Activated CD4-positive, alpha-beta T cell treated with anti-CD3 and anti-CD28 coated beads, Interleukin-2, Interleukin-6, amounts not matched to agents 100 ng/mL and 50 ng/mL, durations not matched to agents 16 hours and 8 hours (primary cell): ENCODE measurements around the gene GABBR2.

Experiments
- DNase-seq: peaks from one replicate; pipeline ENCODE4 v3.0.0-alpha.2; 2020

Gene GABBR2

DNA sequence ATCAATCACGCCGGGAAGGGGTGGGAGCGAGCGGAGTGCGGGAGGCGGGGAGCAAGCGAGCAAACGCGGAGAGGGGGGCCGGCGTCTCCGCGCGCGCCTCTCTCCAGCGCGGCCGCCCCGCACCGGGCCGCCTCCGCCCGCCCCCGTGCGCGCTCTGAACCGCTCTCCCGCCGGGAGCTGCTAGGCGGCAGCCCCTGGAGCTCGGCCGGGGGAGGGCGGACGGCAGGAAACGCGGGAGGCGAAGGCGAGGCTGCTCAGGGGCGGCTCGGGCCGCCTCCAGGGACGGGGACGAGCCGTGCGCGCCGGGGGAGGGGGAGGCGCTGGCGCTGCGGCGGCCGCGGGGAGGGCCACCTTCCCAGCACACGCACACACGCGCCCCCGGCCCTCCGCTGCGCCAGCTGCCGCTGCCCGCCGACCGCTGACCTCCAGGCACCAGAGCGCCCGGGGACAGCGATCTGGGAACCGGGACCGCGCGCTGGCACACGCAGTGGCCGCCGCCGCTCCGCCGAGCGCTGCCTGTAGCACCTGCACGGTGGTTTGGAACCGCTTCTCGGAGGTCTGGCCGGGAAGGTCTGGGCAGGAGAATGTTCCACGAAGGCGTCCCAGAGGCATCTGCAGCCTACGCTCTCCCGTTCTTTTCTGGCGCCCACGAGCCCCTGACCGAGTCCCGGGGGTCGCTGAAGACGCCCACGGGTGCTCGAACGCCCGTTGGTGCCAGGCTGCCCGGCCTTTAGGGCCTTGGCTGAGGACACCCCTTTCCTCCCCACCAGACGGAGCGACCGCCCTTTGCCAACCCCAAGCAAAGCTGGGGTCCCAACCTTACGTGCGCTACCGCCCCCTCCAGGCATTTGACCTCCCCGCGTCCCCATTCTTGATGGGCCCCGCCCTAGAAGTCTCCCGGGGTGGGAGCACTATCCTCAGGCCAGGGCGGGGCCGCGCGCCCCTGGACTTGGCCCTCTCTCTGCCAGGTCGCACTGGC is at the start of gene GABBR2:
TSS of gene GABBR2 (minus strand) at position 3 of the 979 bp plus-strand sequence. CDS start 198 bp downstream, outside the sequence.
- DNase-seq: no peak

DNA sequence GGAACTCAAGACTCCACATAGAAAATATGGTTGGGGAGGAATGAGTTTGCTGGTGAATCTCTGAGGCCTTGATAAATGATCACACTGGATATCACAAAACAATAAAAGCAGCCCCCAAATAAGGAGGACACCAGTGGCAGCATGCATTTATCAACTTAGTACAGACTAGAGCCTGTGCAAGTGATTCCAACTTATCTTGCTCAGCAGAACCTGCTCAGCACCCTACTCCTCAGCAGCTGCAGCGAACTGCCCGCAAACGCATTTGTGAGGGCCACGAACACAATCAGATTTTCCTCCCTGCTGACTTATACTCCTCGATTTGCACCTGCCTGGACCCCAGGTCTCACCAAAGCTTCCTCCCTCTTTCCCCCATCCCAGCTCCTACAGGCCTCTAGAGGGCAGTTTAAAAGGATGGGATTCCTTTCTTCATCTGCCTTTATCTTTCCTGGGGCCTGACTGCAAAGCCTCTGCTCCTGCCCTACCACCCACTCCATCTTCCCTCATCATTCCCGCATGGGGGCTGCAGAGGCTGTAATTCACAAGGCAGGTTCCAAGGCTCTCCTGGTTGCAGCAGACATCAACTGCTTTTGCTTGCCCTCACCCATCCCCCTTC is 46.4 kb upstream of the GABBR2 start:
- no peak for DNase-seq

DNA sequence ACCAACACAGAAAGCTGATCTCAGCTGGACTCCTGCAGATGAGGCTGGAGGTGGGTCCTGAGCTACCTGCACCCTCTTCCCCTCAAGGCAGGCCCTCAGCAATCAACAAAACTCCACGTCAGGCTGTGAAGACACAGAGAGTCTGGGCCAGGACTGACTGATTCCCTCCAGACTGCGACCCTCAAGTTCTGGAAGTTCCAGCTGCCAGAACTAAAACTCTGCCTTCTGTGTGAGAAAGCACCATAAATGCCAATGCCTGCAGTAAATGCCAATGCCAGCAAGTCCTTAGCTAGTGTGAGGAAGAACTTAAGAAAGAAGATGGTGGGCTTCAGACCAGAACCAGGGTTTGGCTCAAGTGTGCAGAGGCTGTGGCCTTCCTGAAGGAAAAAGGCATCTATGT is 42.5 kb upstream of the GABBR2 start:
- no peak for DNase-seq

DNA sequence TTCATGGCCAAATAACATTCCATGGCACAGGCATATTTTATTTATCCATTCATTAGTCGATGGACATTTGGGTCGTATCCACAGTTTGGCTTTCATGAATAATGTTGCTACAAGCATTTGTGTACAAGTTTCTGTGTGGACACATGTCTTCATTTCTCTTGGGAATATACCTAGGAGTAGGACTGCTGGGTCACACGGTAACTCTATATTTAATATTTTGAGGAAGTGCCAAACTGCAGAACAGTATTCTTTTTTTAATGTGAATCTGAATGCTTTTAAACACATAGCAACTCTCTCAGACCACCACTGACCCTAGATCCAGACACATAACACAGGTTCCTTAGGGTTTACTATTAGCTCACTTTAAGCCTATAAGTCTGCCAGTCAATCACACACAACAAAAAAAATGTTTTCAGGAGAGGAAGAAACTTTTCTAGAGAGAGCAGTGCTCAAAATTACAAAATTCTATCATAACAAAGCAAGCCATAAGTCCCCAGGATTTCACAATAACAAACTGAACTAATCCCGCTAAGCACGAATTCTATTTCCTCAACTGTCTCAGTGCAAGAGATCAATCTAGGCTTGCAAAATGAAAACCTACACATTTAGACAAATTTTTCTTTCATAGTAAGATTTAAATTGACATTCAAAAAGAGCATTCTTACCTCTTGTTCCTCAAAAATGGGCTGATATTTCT is 41.8 kb upstream of the GABBR2 start:
- no peak for DNase-seq

DNA sequence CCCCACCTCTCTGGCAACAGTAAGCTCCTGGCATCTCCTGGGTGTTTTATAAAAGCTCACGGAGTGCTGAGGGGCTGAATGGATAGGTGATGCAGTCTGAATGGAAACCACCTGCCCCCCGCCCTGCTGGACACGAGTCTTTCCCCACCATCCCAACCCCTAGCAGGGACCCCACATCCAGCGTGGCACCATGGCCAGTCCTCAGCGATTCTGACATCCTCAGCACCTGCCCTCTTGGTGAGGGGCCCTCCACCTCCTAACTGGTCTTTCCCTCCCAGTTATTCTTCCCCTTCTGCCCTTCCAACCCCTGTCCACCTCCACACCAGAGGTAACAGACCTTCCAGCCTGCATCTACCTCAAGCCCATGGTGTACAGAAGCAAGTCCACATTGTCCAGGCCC is 38.7 kb upstream of the GABBR2 start:
- no peak for DNase-seq

DNA sequence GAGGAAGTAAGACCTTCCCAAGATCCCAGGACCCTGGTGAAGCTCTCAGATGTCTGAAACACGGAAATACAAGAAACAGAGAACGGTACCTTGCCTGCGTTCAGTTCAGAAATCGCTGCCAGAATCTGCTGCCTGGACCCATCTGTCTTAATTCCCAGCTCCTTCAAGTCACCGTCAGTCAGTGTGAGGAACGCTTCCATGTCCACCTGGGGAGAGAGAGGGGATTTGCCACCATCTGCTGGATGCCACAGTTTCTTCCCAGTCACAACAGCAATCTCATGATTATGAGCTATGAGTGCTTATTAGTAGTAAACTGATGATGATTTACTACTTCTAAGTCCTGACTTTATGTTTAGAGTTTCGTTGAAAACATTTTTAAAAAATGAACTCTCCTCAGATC is 36.7 kb upstream of the GABBR2 start:
- DNase-seq: no peak

DNA sequence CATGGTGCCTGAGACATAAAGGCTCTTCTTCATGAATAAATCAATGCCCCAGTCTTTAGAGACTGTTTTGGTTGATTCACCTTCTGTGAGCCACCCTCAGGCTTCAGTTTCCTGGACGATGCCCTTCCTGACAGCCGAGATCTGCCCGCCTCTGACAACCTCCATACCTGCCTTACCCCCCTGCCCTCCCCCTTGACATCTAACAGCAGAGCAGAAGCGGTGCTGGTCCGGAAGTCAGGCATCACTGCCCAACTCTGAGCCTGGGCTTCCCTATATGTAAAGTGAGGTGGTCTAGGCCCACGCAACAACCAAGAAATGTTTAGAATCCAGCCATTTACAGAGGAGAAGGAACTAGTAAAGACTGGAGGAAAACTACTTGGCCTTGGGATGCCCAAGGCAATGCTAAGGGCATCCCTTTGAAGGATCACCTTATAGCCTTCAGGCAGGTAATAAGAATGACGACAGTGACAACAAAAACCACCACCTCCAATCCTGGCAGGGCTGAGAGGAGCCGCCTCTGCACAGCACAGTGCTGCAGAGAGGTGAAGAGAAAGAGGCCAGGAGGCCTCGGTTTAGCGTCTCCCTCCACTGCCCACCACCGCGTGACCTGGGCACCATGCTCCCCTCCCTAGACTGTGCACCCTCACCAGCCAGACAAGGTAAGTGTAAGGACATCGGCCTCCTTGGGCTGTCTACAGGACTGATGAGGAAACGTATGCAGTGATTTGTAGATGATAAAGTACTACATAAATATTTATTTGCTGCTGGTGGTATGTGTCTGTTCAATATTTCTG is 35.3 kb upstream of the GABBR2 start:
- DNase-seq: no peak

DNA sequence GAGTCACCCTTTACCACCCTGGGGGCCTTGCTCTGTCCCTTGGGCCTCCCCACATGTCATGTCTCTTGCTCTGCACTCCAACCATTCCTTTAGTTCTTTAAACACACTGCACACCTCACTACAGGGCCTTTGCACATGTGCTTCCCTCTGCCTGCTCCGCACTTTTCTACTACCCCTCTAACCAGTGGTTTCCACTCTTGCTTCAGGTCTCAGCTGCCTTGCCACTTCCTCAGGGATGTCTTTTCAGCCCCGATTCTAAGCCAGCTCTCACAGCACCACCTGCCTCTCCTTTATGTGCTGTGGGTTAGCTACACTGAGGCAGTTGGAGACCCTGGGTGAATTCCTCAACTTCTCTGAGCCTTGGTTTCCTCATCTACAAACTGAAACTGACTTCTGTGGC is 34.6 kb upstream of the GABBR2 start:
- DNase-seq: no peak

DNA sequence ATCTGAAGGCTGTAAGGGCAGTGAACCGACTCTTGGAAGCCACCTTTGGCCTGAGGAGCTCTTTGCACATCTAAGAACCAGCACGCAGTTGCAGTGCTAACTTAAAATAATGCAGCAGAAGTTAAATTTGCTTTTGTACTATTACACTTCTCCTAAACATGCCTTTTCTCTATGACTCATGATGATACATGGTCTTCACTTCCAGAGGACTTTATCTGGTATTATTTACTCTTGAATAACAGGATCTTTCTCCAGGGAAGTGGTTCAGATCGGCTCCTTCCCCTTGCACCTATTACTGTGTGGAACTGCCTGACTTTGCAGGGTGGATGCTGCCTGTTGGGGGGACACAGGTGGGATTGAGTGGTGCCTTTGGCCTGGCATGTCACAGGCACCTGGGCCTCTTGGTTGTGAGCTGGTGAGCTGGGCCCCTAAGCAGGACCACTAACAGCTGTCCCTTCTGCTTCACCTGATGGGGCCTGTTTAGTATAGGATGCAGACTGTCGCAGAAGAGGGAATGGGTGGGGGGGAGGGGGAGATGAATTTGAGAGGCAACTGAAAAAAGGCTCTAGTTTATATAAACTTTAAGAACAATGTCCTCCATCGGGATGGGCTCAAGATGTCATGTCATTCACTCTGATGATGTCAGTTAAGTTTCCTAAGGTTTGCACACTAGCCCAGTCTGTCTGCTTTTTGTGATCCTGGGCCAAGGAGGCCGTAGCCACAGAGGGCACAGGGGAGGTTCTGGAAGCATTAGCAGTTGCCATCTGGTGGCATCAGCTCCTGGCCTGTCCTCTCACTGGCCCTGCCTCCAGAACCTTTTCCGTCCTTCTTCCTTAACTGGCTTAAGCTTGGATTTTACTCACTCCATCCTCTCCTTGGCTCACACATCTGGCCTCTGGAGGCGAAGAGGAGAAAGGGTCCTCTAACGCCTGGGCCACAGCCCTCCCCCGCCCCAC is 33.9 kb upstream of the GABBR2 start:
- no peak for DNase-seq

DNA sequence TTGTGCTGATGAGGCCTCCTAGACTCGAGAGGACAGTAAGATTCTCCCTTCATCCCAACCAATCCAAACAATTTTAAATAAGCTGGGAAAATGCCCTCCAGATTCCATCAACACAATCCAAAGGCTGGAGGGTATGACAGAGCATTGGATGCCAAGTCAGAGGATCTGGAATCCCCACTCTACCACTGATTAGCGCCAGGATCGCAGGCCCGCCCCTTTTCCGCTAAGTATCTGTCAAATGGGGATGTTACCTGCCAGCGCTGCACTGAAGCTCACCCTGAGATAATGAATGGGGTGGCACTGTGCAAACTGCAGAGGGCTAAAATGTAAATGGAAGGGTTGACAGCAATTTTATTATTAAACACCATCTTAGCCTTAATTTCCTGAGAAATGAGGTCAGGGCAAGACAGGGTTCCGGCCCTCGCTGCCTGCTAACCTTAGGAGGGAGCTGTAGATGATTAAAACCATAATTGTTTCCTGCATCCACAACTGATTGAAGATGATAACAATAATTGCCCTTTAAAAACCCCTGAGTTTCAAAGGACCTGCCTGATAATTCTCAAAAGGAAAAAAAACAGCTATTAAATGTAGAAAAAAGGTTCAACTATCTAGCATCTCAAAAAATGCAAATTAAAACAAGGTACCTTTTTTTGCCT is 31.6 kb upstream of the GABBR2 start:
- no peak for DNase-seq

DNA sequence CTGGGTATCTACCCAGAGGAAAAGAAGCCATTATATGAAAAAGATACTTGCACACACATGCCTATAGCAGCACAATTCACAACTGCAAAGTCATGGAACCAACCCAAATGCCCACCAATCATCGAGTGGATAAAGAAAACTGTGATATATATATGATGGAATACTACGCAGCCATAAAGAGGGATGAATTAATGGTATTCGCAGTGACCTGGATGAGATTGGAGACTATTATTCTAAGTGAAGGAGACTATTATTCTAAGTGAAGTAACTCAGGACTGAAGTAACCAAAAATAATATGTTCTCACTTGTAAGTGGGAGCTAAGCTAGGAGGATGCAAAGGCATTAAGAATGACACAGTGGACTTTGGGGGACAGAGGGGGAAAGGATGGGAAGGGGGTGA is 30.0 kb upstream of the GABBR2 start:
- DNase-seq: no peak

DNA sequence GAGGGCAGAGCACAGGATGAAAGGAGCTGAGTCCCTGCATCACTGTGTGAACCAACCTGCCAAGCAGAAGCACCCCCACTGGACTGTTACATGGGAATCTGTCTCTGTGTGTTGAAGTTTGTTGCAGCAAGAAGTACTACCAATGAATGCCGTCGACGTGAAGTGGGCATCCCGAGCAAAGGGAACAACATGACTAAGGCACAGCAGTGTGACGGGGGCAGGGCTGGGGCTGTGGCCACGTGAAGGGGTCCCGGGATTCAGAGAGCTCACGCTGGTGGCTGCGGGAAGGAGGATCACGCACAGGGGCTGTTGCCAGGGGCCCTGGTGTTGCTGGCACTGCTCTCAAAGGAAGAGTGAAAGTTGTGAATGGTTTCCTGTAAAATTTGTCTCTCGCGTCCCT is 27.5 kb upstream of the GABBR2 start:
- no peak for DNase-seq

DNA sequence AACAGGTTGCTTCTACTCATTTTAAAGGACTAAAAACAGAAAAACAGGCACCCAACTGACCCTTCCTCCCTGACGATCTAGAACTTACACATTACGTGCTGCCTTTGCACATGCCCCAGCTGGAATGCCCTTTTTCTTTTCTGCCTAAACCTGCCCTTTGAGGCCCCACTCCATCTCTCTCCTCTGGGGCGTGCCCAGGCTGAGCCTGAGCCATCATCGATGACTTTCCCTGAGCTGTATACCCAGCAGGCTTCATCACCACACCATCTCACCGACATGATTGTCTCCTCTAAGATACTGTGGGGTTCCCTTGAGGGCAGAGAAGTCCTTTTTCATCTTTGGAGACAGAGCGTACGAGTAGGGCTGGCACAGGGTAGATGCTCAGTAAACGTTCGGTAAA is 24.1 kb upstream of the GABBR2 start:
- DNase-seq: no peak

DNA sequence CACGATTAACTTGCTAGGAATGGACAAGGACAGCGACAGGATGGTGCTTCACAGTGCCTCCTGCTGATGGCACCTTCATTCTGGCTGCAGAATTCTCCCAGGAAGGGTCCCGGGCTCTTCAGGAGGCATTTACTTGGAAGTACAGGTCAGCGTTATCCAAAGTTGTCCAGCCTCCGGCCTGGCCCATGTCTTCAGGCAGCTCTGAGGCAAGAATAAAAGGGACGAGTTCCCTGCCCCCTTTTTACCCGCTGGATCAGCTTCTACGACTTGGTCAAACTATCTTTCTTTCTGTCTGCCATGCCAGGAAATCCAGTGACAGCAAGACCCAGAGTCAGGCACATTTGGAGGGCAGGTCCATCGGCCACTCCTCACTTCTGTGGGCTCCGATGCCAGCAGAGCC is 23.4 kb upstream of the GABBR2 start:
- DNase-seq: no peak

DNA sequence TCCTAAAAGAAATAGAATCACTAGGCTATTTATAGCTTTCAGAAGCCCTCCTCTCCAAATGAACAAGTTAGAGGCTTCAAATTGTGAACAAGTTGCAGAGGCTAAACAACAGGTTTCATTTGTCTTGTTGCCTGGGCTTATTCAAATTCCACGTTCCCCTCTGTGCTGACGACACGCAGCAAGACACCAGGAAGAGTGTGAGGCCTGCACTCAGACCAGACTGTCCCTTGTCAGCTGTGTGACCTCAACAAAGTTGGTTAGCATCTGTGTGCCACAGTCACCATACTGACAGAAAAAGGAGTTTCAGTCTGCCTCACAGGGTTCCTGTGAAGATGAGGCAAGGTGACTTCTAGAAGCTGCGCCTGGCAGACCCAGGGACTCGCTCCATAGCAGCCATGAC is 22.1 kb upstream of the GABBR2 start:
- DNase-seq: peak; percentile 40

DNA sequence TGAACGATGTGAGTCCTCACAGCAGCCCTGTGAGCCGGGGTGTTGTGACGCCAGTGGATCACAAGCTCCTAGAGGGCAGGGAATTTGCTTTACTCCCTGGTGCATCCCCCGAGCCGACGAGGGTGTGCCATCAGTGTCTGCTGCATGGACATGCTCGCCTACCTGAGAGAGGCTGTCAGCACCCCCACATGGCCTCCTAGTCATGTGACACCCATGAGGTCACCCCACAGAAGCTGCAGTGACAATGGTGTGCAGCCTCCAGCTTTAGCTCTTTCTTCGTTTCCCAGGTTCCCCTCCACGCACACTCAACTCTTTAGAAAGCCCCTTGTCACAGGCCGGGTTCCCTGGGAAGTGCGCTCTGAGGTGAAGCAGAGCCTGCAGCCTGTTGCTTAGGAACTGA is 19.8 kb upstream of the GABBR2 start:
- DNase-seq: no peak

DNA sequence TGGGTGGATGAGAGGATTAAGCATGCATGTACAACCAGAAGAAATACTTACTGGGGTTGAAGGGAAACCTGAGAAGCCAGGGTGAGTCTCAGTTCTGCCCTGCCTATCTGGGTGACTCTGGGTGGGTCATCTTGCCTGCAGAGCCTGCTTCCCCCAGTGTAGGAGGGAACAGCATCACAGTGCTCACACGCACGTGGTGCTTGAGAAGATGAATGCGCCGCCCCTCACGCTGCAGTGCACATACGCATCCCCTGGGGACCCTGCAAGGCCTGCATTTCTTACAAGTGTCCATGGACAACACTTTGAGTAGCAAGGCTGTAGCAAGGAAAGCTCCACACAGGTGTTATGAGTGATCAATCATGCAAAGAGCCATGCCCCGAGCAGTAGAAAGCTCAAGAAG is 18.7 kb upstream of the GABBR2 start:
- DNase-seq: no peak

DNA sequence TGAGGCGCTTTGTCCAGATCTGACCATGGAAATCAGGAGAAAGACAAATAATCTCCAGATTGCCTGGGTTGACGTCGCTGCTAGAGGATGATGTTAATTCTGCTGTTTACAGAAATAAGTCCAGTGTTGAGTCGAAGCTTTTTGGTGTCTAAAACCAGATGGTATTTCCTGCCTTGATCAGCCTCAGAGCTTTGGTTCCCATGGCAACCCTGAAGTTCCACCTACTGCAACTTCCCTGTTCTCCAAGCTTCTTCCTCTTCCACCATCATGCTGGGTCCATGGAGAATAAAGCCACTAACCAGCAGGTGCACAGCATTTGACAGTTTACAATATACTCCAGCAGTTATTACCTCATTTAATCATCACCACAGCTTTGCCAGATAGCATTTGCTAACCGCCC is 18.0 kb upstream of the GABBR2 start:
- no peak for DNase-seq

DNA sequence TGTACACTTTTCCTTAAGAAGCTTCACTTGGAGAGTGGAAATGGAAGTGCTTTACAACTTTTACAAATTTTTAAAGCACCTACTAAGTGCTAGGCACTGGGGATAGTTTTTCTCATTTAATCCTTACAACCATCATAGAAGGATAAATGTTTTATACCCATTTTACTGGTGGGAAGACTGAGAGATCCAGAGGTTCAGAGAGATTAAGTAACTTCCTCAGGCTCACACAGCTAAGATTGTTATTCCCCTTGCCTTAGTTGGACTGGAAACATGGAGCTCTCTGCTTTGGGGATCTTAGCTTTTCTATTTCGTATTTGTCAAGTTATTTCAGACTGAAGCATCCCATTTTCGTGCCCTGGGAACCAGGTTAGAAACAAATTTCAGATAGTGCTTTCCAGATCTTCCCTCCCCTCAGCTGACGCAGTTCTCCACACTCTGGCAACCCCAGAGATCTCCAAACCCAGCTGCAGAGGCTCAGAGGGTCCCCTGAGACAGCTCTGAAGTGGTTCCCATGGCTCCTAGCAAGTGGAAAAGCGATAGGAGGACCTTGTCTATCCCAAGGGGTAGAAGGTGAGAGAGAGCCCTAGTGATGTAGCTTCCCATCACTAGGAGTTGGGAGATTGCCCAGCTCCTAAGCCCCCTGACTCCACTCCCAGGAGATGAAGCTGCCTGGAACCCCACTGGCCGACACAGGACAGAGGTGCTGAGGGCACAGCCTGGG is 16.2 kb upstream of the GABBR2 start:
- DNase-seq: no peak

DNA sequence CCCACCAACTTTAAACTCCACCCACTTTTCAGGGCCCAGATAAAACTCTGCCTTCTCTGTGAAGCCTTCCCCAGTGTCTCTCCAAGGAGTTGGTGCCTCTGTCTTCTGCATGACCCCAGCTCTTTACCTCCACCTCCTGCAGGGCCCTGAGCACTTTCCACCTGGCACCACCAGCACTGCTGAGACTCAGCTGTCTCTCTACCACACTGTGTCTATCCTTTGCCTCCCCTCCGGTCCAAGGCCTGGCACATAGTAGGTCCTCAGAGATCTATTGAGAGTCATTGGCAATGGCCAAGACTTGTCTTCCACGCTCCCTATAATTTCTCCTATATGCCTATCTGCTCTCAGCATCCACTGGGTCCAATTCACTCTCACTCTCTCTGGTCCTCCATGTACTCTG is 12.9 kb upstream of the GABBR2 start:
- no peak for DNase-seq

DNA sequence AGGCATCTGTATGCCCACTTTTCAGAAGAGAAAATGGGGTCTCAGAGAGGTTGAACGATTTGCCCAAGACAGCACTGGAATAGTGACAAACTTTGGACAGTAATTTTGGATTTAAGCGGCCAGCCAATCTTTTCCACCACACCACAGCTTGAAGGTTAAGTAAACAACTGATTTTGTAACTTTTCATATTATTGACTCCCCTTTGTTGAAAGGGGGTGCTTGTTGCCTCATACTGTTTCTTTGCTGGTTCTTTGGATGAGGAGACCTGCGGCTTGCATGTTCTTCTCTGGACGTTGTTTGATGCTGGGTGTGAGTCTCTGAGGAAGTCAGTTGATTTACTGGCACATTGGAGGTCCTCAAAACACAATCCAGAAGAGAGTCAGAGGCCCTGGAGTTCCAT is 11.7 kb upstream of the GABBR2 start:
- no peak for DNase-seq
